ENCODE results near the gene NR1I2. TPM values are rescaled to one million over a fixed set of nuclear protein-coding genes. Genes with fewer than 3 reads are reported as not detected.

The NR1I2 gene
- total RNA-seq, 2 donors from 2014 or later: not detected

DNA sequence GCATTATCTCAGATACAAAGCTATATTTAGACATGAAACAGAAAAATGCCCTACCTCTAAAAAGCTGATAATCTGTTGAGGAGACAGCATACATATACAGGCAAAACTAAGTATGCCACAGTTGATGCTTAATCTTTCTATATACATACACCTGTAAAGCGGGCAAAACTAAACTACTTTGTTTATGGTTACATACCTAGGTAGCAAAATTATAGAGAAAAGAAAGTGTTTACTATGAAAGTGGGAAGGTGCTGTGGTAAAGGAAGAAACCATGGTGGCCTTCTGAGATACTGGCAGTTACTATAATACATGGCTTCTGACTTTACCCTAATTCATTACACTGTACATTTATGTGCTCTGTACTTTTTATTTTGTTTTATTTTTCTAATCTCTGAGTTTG lies 36.0 kb upstream of the NR1I2 start:
- no peak for DNase-seq (ENCODE audit: low spot score)
- Histone ChIP-seq H3K27ac (no peak overlapping the region), H3K9me3 (no peaks in the 10 kb centered on the region), H3K4me1 (ENCODE audit: control insufficient read depth in 1 of 2, low read depth in 2 of 2) (no peaks in the 10 kb centered on the region), H3K27me3 (replicated peaks; ENCODE audit: insufficient read depth) (no peaks in the 10 kb centered on the region), H3K4me3 (no peak overlapping the region), H3K36me3 (no peaks in the 10 kb centered on the region)
- TF ChIP-seq, protein P1, sequence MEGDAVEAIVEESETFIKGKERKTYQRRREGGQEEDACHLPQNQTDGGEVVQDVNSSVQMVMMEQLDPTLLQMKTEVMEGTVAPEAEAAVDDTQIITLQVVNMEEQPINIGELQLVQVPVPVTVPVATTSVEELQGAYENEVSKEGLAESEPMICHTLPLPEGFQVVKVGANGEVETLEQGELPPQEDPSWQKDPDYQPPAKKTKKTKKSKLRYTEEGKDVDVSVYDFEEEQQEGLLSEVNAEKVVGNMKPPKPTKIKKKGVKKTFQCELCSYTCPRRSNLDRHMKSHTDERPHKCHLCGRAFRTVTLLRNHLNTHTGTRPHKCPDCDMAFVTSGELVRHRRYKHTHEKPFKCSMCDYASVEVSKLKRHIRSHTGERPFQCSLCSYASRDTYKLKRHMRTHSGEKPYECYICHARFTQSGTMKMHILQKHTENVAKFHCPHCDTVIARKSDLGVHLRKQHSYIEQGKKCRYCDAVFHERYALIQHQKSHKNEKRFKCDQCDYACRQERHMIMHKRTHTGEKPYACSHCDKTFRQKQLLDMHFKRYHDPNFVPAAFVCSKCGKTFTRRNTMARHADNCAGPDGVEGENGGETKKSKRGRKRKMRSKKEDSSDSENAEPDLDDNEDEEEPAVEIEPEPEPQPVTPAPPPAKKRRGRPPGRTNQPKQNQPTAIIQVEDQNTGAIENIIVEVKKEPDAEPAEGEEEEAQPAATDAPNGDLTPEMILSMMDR (IDR thresholded peaks at IDR 0.05): no peak
- no peak for ATAC-seq (ENCODE audit: insufficient number of reproducible peaks, low FRiP score, low read depth)

DNA sequence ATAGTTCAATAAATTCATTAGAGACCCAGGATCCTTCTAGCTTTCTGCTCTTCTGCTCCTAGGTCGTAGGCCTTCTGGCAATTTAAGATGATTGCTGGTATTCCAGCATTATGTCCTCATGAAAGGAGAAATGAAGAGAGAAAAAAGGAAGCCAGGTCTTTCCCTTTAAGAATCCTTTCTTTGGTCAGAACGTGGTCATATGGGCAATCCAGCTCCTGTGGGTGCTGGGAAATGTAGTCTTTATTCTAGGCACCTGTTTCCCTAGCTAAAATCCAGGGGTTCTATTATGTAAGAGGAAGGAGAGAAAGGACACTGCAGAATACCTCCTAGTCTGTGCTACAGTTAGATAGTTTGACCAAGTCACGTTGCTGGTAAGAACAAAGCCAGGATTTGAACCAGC lies 35.5 kb upstream of the NR1I2 start:
- Histone ChIP-seq H3K4me3 (no peak overlapping the region), H3K27ac (no peak overlapping the region), H3K36me3 (no peaks in the 10 kb centered on the region), H3K27me3 (replicated peaks; ENCODE audit: insufficient read depth) (no peaks in the 10 kb centered on the region), H3K9me3 (no peaks in the 10 kb centered on the region), H3K4me1 (ENCODE audit: control insufficient read depth in 1 of 2, low read depth in 2 of 2) (no peaks in the 10 kb centered on the region)
- ATAC-seq (ENCODE audit: insufficient number of reproducible peaks, low FRiP score, low read depth): no peak
- DNase-seq (ENCODE audit: low spot score): no peak
- TF ChIP-seq, protein P1 (IDR thresholded peaks at IDR 0.05): no peak

DNA sequence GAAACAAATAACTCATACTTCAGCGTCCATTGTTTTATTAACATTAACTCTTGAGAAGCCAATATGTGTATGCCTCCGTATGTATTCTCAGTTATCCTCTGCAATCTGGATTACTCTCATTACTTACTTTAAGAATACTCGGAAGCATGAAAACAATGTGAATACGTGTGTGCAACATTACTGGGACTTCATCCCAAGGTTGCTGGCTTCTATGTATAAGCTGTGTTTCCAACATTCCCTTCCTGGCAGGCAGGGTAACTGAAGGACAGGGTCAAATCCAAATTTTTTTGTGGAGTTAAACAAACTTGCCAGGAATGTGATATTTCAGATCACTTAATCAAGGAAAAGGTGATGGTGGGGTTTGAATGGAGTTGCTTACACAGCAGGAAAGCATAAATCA lies 34.5 kb upstream of the NR1I2 start:
- ATAC-seq (ENCODE audit: insufficient number of reproducible peaks, low FRiP score, low read depth) (no peak), DNase-seq (ENCODE audit: low spot score) (no peak)
- Histone ChIP-seq H3K27ac (no peak overlapping the region), H3K4me3 (no peak overlapping the region), H3K9me3 (no peaks in the 10 kb centered on the region), H3K27me3 (replicated peaks; ENCODE audit: insufficient read depth) (no peaks in the 10 kb centered on the region), H3K36me3 (no peaks in the 10 kb centered on the region), H3K4me1 (ENCODE audit: control insufficient read depth in 1 of 2, low read depth in 2 of 2) (no peaks in the 10 kb centered on the region)
- TF ChIP-seq, protein P1 (IDR thresholded peaks at IDR 0.05): no peak

DNA sequence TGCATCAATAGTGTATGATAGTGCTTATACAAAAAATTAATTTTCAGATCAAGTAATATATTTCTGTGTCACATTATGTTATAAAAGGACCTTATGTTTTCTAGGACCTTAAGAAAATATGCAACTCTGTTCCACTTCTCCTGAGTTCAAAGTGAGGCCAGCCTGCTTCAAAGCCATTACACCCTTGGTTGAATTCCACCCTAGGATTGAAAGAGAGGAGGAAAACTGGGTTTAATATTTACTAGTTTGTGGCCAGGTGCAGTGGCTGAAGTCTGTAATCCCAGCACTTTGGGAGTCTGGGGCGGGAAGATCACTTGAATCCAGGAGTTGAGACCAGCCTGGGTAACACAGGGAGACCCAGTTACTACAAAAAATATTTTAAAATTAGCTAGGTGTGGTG lies 32.9 kb upstream of the NR1I2 start:
- no peaks in the 10 kb centered on the region for H3K27me3 ChIP-seq (replicated peaks; ENCODE audit: insufficient read depth)
- ATAC-seq (ENCODE audit: insufficient number of reproducible peaks, low FRiP score, low read depth) (no peak), DNase-seq (ENCODE audit: low spot score) (no peak)
- no peaks in the 10 kb centered on the region for H3K36me3 ChIP-seq
- H3K4me3 ChIP-seq: no peak overlapping the region
- no peaks in the 10 kb centered on the region for H3K9me3 ChIP-seq
- no peak overlapping the region for H3K27ac ChIP-seq
- H3K4me1 ChIP-seq (ENCODE audit: control insufficient read depth in 1 of 2, low read depth in 2 of 2): no peaks in the 10 kb centered on the region
- TF ChIP-seq, protein P1 (IDR thresholded peaks at IDR 0.05): no peak

DNA sequence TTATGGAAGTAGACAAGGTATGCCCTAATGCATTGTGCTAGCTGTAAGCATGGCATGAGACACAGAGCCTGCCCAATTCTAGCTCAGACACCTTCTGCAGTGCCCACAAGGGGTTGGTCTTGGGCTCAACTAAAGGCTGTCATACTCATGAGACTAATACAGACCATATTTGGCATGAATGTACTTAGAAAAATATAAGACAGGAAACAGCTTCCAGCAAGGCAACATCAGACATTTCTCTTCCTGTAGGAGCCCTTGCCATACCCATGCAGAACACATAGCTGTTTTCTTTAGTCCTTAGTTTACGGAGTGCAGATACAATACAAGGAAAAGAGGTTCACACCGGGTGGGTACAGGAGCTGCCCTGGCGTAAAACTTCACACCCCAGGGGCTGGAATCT lies 30.5 kb upstream of the NR1I2 start:
- Histone ChIP-seq H3K4me3 (no peak overlapping the region), H3K4me1 (ENCODE audit: control insufficient read depth in 1 of 2, low read depth in 2 of 2) (no peaks in the 10 kb centered on the region), H3K36me3 (no peaks in the 10 kb centered on the region), H3K27ac (no peak overlapping the region), H3K27me3 (replicated peaks; ENCODE audit: insufficient read depth) (no peaks in the 10 kb centered on the region), H3K9me3 (no peaks in the 10 kb centered on the region)
- TF ChIP-seq, protein P1 (IDR thresholded peaks at IDR 0.05): no peak
- ATAC-seq (ENCODE audit: insufficient number of reproducible peaks, low FRiP score, low read depth) (no peak), DNase-seq (ENCODE audit: low spot score) (no peak)
